GM18517 (cell line): ENCODE data around the gene SLC38A11.
"Not testable (repeated sequence)": the region's sequence is repeated elsewhere in the genome, so short reads cannot be mapped to it uniquely, and the experiment has no call there.

Source experiments
- ATAC-seq: cut with Tn5 transposase; IDR thresholded peaks from one replicate; pipeline ENCODE4 v1.9.1; 2021; ENCODE audit warnings: mild to moderate bottlenecking, moderate library complexity; ENCODE audit not compliant: unreplicated experiment

Gene SLC38A11

DNA sequence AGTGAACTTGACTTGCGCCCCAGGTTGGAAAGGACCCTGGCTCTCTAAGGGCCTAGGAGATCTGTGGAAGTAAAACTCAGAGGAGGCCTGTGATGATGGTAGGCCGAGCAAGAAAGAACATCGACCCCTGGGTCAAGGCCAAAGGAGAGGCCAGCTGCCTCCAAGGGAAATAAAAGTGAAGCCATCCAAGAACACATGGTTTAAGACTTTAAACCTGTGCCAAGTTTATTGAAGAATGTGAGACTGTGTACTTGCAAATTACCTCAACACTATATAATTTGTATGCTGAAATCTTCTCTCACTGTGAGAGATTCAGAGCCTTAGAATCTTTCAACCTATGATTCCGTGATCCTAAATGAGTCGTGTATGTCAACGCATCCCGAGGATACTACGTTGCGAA is 73.0 kb downstream of the SLC38A11 start:
- no peak for ATAC-seq

DNA sequence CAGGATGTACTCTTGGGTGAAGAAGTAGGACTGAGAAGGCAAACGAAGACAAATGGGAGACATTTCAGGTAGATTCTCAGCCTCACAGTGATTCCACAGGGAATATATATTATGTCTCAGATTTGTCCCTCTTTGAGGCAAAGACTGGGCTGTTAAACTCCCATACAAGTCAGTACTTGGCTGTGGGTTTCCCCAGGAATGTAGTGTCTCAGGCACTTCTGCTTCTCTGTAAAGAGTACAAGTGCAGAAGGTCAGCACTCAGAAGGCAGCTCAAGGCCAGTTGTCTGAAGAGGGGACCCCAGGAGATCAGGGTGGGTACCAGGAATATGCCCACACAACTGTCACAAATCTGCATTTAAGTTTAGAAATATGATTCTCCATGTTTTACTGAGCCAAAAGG is 73.8 kb downstream of the SLC38A11 start:
- no peak for ATAC-seq

DNA sequence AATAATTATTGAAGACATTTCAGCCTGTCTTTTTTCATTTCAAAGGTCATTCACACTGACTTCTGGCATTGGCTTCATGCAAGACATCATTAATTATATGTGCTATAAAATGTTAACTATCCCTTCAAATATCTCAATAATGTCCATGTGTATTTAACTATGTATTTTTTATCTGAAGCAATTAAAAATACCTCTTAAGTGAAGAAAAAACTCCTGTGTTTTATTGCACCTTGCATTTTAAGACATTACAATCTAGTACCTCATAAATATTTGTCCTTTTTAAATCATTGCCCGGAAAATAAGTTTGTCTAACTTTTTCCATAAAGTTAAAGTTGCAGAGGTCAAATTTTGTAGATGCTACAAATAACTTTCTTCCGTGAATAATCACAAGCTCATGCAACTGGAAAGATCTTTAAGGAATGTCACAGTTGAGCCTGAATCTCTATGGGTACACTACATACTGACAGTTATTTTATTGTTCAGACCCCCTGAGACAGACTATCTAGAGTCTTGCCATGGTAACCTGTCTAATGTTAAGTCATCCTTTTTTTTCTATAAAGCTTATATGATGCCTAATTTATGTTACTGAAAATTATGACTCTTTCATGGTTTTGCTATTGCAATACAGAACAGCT is 75.3 kb downstream of the SLC38A11 start:
- no peak for ATAC-seq

DNA sequence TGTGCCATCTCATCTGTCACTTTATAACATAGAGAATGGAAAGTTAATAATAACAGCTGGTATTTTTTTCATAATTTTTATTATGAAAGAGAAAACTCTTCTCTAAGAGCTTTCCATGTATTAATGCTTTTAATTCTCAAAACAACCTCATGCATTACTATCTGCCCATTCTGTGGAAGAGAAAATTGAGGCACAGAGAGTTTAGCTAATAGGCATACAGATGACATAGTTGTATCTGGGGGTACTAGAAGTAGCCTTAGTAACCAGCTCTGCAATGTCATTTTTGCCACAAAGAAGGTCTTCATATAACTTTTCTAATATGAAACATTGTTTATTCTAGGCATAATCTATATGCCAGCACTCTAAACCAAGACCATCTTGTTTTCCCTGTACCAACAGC is 77.4 kb downstream of the SLC38A11 start:
- no peak for ATAC-seq

DNA sequence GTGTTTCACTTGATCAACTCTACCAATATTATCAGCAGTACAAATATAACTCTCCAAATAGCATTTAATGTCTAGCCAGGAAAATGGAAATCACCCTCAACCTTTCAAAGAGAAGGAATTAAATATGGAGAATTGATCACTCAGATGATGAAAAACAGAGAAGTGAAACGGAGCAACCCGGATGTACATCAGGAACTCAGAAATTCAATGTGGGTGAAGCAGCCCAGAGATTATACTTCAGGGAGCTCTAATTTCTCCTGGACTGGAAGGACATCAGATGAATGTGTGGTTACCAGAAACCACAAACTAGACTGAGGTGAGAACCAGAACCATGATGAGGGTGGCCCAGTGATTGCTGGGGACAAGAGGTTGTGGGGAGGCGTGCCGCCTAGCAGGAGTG is 78.2 kb downstream of the SLC38A11 start:
- ATAC-seq = no peak

DNA sequence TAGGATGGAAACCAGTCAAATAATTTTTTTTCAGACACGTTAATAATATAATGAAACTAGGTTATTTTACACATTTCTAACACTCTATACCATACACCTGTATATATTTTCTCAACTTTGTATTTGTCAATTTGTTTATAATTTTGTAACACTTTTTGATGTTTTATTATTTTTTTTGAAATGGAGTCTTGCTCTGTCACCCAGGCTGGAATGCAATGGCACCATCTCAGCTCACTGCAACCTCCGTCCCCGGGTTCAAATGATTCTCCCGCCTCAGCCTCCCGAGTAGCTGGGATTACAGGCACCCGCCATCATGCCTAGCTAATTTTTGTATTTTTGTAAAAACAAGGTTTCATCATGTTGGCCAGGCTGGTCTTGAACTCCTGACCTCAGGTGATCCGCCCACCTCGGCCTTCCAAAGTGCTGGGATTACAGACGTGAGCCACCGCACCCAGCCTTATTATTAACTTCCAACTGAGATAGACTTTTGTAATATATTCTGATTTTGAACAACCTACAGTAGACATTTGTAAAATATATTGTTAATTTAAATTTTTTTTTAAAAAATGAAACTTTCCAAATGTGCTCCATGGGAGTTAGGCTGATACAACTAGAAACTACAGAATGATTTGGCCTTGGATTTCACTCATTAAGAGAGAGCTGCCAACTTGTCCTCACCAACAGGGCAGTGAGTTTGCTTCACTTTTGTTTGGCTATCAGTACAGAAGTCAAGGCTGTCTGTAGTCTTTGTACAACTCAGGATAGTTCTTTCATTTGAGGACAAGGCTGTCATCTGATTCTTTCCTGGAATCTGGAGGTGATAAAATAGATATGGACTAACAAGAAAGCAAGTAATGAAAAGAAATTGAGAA is 79.8 kb downstream of the SLC38A11 start:
- ATAC-seq = no peak

DNA sequence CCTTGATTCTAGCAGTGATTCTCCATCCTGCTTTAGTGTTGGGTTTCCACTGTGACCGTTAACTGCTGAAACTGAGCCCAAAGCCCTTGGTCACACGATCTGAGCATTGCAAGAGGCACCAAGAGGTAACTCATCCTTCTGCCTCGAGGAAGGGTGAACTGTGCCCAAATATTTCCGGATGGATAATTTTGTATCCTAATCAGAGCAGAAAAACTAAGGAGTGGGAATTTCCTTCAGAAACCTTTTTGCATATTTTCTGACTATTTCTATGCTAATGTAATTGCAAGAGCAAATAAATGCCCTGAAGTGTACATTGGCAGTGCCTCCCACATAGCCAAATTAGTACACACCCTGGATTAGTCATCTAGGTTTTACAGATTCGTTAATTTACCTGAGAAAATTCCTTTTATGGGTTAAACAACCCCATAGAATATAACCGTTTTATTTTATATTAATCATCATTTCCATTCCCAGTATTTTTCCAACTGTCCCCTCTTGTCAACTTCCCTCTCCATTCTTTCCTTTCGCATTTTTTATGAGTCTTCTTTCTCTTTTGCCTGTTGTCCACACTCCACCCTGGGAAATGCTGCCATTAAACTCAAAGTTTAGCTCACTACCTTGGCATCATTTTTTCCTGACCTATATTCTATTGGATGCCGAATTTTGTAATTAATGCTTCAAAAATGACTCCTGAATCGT is 82.0 kb downstream of the SLC38A11 start:
- no peak for ATAC-seq

DNA sequence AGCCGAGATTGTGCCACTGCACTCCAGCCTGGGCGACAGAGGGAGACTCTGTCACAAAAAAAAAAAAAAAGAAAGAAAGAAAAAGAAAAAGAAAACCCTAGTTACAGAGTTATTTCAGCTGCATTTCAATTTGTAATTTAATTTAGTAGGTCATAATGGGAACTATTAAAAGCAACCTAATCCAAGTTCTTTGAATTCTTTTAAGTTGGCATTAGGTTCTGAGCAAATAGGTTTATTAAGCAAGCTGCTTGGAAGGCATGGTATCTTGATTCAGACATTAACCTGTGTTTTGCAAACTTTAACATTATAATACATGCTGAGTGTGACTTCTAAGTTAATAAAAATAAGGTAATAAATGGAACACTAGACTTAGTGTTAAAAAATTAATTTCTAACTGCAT is 83.9 kb downstream of the SLC38A11 start:
- ATAC-seq = no peak

DNA sequence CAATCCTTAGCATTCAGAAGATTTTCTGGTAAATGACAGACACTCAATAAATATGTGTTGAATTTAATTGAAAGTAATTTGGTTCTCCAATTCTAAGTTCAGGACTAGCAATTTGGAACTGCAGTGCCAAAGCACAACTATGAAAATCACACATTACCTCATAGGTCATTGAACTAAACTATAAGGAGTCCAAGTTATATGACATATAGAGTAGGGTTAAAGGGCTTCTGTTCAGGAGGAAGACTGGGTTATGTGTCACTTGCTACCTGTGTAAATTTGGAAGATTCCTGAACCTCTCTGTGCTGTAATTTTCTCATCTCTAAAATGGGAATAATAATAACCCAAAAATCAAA is 85.9 kb downstream of the SLC38A11 start:
- no peak for ATAC-seq

DNA sequence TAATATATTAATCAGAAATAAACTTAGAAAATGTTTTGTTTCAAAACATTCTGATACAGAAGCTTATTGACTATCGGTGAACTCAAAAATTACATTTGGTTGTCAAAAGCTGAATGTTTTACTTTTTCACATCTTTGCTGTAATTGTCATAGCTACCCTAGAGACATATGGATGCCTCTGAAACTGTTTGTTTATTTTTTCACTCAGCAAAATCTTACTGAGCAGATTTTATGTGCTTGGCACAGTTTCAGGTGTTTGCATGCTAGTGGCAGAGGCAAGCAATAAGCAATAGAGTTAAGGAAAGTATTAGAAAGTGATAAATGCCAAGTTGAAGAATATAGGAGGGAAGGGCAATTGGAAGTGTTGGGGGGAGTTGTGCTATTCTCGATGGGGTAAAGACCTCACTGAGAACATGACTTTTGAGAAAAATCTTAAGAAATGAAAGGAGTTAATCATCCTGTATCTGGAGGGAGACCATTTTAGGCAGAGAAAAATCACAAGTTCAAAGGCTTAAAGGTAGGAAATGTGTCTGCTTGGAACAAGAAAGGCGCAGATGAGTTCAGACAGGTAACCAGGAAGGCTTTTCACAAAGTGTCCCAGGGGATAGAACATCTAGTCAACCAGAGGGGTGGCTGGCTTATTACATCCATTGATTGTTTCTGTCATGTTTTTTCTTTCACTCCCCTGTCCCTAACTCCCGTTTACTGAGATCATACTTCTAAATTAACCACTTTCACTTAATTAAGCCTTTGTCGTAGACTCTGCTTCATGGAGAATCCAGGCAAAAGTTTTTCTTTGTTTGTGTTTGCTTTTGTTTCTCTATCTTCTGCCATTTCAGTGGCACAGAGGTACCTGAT is 86.5 kb downstream of the SLC38A11 start:
- ATAC-seq = no peak

DNA sequence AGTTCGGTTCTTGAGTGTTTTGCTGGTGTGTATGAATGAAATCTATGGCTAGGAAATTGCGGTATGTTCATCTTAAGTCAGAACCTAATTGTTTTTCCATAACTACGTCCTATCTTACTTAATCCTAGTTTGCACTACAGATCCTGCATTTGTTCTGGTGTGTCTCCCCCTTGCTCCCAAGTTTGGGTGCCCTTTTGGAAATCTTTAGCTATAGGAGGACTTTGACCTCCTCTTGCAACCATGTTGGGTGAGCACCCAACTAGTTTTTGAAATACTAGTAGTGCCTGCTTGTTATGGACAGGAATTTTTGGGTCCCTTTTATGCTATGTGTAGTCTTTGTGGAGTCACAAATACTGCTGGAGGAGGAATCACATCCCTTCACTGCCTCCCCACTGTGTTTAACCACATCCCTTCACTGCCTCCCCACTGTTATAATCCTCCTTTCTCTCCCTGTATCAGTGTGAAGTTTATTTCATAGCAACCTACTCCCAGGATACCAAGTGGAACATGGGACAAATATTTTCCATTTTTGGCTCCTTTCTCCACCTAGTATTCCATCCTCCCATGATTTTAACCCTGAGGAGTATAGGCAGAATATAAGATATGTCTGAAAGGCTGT is 87.4 kb downstream of the SLC38A11 start:
- no peak for ATAC-seq

DNA sequence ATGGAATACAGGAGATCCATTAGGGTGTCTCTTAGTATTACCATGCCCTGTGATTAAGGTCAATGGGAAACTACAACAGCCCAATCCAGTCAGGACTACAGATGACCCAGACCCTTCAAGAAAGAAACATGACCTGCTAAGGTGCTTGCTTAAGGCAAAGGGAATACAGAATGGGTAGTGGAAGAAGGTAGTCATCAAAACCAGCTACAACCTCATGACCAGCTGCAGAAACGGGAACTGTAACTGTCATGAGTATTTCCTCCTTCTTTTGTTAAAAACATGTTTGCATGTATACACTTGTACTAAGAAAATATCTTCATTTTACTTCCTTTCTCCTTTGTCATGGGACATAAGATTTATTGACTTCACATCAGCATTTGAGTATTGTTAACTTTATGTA is 88.9 kb downstream of the SLC38A11 start:
- ATAC-seq = not testable (repeated sequence)

DNA sequence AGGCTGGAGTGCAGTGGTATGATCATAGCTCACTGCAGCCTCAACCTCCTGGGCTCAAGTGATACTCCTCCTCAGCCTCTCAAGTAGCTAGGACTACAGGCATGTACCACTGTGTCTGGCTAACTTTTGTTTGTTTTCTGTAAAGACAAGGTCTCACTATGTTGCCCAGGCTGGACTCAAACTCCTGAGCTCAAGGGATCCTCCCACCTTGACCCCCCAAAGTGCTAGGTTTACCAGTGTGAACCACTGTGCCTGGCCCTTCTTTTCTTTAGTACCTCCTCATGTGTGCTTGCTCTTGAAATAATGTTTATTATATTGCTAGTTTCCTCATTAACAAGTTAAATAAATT is 94.7 kb downstream of the SLC38A11 start:
- ATAC-seq = no peak

DNA sequence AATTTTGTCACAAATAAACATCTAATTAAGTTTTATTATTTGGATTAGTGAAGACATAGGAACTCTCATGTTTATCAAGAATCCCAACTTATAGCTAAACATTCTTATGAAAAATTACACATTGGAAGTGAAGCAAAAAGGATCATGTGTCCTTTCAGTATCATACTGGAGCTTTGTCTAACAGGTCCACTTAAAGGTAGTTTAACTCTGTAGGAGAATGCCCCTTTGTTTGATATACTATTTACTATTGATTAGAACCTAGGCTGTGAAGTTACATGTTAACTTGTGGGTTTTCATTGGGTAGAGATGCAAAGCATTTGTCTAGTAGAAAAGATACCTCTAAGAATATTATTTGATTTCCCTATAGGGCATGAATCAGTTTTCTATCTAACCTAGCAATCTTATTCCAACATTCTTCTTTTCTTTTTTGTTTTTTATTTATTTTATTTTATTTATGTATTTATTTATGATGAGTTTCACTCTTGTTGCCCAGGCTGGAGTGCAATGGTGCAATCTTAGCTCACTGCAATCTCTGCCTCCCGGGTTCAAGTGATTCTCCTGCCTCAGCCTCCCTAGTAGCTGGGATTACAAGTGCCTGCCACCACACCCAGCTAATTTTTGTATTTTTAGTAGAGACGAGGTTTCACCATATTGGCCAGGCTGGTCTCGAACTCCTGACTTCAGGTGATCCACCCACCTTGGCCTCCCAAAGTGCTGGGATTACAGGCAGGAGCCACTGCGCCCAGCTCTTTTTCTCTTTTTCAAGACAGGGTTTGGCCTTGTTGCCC is 95.2 kb downstream of the SLC38A11 start:
- ATAC-seq = not testable (repeated sequence)

DNA sequence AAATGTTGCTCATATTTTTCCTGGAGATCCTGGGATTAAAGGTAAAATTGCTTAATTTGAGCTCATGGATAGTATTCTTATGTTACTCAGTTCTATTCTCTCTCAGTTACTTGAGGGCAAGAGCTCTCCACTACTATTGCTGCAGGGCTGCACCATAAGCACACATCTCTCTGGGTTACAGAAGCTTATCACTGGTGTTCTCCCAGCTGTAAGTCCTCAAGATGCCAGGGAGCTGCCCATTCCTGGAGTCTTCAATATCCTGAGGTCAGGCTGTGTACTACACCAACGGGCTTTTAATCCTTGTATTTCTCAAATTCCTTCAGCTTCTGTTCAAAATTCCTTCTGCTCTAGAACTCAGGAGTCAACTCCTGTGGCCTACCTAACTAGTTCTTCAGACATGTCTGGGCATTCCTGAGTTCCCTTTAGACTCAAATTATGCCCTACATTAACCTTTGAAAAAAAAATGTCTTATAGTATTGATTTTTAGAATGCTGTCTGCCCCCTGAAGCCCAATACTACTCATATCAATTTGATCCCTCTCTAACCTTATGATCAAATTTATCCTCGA is 96.0 kb downstream of the SLC38A11 start:
- ATAC-seq = no peak

DNA sequence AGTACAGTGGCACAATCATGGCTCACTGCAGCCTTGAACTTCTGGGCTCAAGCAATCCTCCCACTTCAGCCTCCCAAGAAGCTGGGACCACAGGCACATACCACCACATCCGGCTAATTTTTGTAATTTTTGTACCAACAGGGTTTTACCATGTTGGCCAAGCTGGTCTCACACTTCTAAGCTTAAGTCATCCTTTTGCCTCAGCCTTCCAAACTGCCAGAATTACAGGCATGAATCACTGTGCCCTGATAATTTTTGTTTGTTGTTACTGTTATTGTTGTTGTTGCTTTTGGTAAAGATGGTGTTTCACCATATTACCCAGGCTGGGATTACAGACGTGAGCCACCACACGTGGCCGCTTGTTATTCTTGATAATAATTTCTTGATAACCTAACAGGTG is 103.2 kb downstream of the SLC38A11 start:
- no peak for ATAC-seq

DNA sequence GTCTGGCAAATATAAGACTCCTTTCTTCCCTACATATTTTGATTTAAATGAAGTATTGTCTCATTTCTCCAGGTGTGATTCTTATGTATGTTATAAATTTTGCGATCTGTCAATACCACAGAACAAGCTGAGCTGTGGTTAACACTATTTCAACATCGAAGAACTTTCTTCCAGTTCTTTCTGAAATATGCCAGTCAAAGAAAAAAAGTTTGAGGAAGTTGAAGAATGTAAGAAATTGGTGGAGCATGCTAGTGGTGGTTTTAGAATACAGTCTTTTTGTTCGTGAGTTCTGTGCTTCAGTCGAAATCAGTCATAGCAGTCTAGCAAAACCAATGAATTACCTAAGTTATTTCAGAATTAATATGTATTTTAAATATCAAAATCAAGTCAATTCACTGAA is 105.1 kb downstream of the SLC38A11 start:
- no peak for ATAC-seq

DNA sequence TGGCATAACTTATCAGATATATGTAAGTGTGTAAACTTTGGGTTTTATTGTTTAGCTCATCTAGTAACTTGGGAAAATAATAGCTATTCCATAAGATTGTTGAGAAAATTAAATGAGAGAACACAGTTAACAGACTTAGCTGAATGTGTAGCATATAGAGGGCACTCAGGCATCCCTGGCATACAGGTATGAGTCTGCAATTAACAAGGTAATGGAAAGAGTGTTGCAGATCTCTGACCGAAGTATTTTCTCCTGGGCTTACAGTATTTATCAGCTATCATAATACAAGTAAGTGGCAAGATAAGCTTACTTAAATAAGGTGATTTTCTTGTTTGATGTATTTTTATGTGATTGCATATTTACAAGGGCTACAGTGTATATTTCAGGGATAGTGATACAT is 105.8 kb downstream of the SLC38A11 start:
- no peak for ATAC-seq

DNA sequence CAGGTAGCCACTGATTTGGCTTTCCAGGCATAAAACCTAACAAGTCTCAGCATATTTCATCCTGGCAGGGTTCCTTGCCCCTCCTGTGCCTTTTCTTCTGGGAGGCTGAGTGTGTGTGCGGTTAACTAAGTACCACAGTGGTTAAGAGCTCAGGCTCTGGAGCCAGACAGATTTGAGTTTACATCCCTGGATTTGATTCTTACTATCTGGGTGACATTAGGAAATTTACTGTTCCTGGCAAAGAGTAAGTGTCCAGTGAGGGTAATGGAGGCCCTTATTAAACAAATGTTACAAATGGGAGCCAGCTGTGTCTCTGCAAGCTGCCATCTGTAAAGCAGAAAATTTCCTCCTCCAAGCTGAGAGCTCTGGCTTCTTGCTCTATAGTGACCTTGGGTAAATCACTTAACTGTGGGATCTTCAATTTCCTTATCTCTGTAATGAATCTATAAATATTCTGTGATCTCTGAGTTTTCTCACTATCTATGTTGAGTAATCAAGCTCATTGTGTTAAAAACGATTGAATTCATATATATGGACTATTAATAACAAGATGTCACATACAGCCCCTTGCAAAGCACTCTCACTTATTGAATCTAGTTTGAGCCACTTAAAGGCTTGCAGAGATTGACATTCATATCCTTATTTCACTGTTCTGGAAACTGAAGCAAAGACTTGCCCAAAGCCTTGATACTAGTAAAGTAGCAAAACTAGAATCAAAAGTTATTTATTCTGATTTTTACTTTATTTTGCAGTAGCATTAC is 107.2 kb downstream of the SLC38A11 start:
- ATAC-seq = no peak
